PC-3 (cell line): Measurements from ENCODE around the gene PKDCC. TPM values are rescaled to one million over a fixed set of nuclear protein-coding genes. Genes with fewer than 3 reads are reported as not detected.

Experiments used
- ATAC-seq: fragments of 200-7000 bp; cut with Tn5 transposase; 2 replicates; pipeline ENCODE4 v1.9.1; 2020; ENCODE audit warnings: mild to moderate bottlenecking, moderate library complexity
- BruUV-seq: library from RNA; stranded (reverse); fragments of 400-500 nt; replicated peaks from 2 replicates; lab custom pipeline; 2021; lab: Mats Ljungman, UMichigan
- CTCF ChIA-PET: fragments of 300-600 bp; sonication (Branson Sonifier 250); formaldehyde crosslinking; loops from one replicate; lab custom pipeline; 2022; ENCODE audit warnings: antibody characterized with exemption; lab: Charles Lee
- POLR2A ChIA-PET: fragments of 300-600 bp; sonication (Branson Sonifier 250); formaldehyde crosslinking; loops from one replicate; lab custom pipeline; 2022; ENCODE audit warnings: antibody characterized with exemption; ENCODE audit not compliant: unreplicated experiment; lab: Charles Lee
- DNase-seq: peaks from one replicate; pipeline ENCODE4 v3.0.0-alpha.2; 2015
- H2AFZ ChIP-seq: fragments of 300-600 bp; sonication (generic); 2 replicates; pipeline ENCODE4 v1.6.0; 2016; ENCODE audit warnings: antibody characterized with exemption, low read length
- H3F3A ChIP-seq: fragments of 300-600 bp; sonication (generic); one replicate; pipeline ENCODE4 v1.6.0; 2017; ENCODE audit warnings: antibody characterized with exemption, low read length, control low read depth, mild to moderate bottlenecking; ENCODE audit not compliant: unreplicated experiment
- H3K27ac ChIP-seq: fragments of 300-600 bp; sonication (generic); 2 replicates; pipeline ENCODE4 v1.5.1; 2016; ENCODE audit warnings: mild to moderate bottlenecking, low read length
- H3K27me3 ChIP-seq: fragments of 300-600 bp; sonication (generic); 2 replicates; pipeline ENCODE4 v1.6.1; 2016; ENCODE audit warnings: low read length, mixed read lengths
- H3K36me3 ChIP-seq: fragments of 300-600 bp; sonication (generic); 2 replicates; pipeline ENCODE4 v1.6.1; 2016; ENCODE audit warnings: low read depth, mixed run types, low read length, mixed read lengths
- H3K4me1 ChIP-seq: fragments of 300-600 bp; sonication (generic); 2 replicates; pipeline ENCODE4 v1.5.1; 2016; ENCODE audit warnings: low read length; ENCODE audit not compliant: insufficient read depth
- H3K4me2 ChIP-seq: fragments of 300-600 bp; sonication (generic); 2 replicates; pipeline ENCODE4 v1.6.0; 2016; ENCODE audit warnings: low read length
- H3K4me3 ChIP-seq: fragments of 300-600 bp; sonication (generic); 2 replicates; pipeline ENCODE4 v1.5.1; 2016; ENCODE audit warnings: mild to moderate bottlenecking, low read length, mixed read lengths
- H3K79me2 ChIP-seq: fragments of 300-600 bp; sonication (generic); 2 replicates; pipeline ENCODE4 v1.6.1; 2017; ENCODE audit warnings: low read length, mixed read lengths
- H3K9ac ChIP-seq: fragments of 300-600 bp; sonication (generic); 2 replicates; pipeline ENCODE4 v1.6.0; 2016; ENCODE audit warnings: mild to moderate bottlenecking, low read length
- H3K9me2 ChIP-seq: fragments of 300-600 bp; sonication (generic); replicated peaks from 2 replicates; pipeline ENCODE4 v1.6.1; 2016; ENCODE audit warnings: mixed run types, low read length, mixed read lengths
- H3K9me3 ChIP-seq: fragments of 300-600 bp; sonication (generic); 2 replicates; pipeline ENCODE4 v1.6.1; 2016; ENCODE audit warnings: low read length, mixed read lengths
- H4K20me1 ChIP-seq: fragments of 300-600 bp; sonication (generic); 2 replicates; pipeline ENCODE4 v1.6.1; 2016; ENCODE audit warnings: low read length, mixed read lengths
- EZH2 ChIP-seq: fragments of 300-600 bp; sonication (generic); IDR thresholded peaks from one replicate; pipeline ENCODE4 v1.6.1; 2017; ENCODE audit warnings: antibody characterized with exemption, mild to moderate bottlenecking, low read length; ENCODE audit not compliant: unreplicated experiment
- EZH2phosphoT487 ChIP-seq: fragments of 300-600 bp; sonication (generic); IDR thresholded peaks from 2 replicates; pipeline ENCODE4 v1.6.1; 2018; ENCODE audit warnings: mild to moderate bottlenecking, antibody characterized with exemption, low read length, borderline replicate concordance
- intact Hi-C: fragments of 100-400 bp; cut with micrococcal nuclease; formaldehyde crosslinking; loops from 2 replicates; pipeline ENCODE4 v1.9.0; 2023
- total RNA-seq: library from RNA; depleted of rRNA; stranded (reverse); fragments of >200 nt; gene quantifications from 2 replicates; pipeline ENCODE4 v1.2.3, GENCODE V29; 2014
- TF ChIP-seq, protein P1 (sequence below): fragments of 300-600 bp; sonication (generic); conservative IDR thresholded peaks from 2 replicates; pipeline ENCODE4 v1.5.1; 2017; ENCODE audit warnings: antibody characterized with exemption, low read depth, mild to moderate bottlenecking, low read length

The PKDCC gene
- total RNA-seq, 1 experiment from 2014 or later = 2.1 TPM

- peaks cover 6% of the 10 kb centered on the region; the same call in 1 of the 2 replicates for H3K4me1 ChIP-seq
- intact Hi-C loops = no loop called here
- no peaks in the 10 kb centered on the region for H3K79me2 ChIP-seq
- BruUV-seq = no TSS peak
- peaks cover 29% of the 10 kb centered on the region for H3K27me3 ChIP-seq
- H3K9me2 ChIP-seq = no peaks in the 10 kb centered on the region
- H3K4me3 ChIP-seq = no peak overlapping the region
- H3K9me3 ChIP-seq = no peaks in the 10 kb centered on the region
- ChIA-PET CTCF (interaction anchor here (0.6 kb wide), 1 partner anchor 764 kb away, joined by 3 read pairs; no protein-coding TSS in a partner anchor), POLR2A (no interaction called here)
- TF ChIP-seq, protein P1, sequence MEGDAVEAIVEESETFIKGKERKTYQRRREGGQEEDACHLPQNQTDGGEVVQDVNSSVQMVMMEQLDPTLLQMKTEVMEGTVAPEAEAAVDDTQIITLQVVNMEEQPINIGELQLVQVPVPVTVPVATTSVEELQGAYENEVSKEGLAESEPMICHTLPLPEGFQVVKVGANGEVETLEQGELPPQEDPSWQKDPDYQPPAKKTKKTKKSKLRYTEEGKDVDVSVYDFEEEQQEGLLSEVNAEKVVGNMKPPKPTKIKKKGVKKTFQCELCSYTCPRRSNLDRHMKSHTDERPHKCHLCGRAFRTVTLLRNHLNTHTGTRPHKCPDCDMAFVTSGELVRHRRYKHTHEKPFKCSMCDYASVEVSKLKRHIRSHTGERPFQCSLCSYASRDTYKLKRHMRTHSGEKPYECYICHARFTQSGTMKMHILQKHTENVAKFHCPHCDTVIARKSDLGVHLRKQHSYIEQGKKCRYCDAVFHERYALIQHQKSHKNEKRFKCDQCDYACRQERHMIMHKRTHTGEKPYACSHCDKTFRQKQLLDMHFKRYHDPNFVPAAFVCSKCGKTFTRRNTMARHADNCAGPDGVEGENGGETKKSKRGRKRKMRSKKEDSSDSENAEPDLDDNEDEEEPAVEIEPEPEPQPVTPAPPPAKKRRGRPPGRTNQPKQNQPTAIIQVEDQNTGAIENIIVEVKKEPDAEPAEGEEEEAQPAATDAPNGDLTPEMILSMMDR = no peak
- TF ChIP-seq EZH2 (no peak), EZH2phosphoT487 (no peak)
- no peak overlapping the region for H3K9ac ChIP-seq
- ATAC-seq (no peak), DNase-seq (no peak)
- no peak overlapping the region for H3K27ac ChIP-seq
- H2AFZ ChIP-seq = no peak overlapping the region
- H3K36me3 ChIP-seq = no peaks in the 10 kb centered on the region
- no peaks in the 10 kb centered on the region for H3F3A ChIP-seq
- H3K4me2 ChIP-seq = no peak overlapping the region
- no peaks in the 10 kb centered on the region for H4K20me1 ChIP-seq
These were observed 1.7 kb upstream of the PKDCC start for GRCh38 chr2:42045848-42046748.

DNA sequence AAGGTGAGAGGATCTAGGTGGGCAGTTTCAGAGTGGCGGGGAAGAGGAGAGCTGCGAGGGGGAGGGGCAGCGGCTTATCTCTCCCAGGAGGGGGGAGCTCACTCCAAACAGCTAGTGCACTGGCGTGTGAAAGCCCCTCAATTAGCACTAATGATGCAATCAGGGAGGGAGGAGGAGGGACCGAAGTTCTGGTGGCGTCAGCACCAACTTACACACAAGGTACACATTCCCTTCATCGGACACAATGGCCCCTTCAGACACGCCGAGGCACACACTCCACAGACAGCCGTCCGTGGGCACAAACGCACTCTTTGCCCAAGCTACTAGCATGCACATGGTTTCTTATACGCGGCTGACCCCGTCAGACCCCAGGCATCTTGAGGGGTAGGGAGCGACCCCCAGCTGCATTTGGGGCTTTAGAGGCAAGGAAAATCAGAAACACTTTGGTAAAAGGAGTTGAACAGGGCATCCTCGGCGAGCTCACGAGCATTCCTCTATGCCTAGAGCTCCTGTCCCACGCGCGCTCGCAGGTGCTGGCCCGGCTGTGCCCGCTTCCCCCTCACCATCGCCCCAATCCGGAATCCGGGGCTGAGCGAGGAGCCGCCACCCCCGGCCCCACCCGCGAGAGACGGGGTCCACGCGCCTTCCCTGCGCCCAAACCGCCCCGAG is 868 bp upstream of the PKDCC start:
- H3K4me3 ChIP-seq = peak overlapping the region; percentile 62
- H3K27me3 ChIP-seq = peaks cover 29% of the 10 kb centered on the region
- ChIA-PET CTCF (no interaction called here), POLR2A (no interaction called here)
- intact Hi-C loops = no loop called here
- ATAC-seq = no peak
- no peak for DNase-seq
- peak; percentile 46 for TF ChIP-seq EZH2
- TF ChIP-seq, protein P1 = no peak
- no peak overlapping the region for H3K27ac ChIP-seq
- no peaks in the 10 kb centered on the region for H4K20me1 ChIP-seq
- peaks cover 6% of the 10 kb centered on the region; the same call in 1 of the 2 replicates for H3K4me1 ChIP-seq
- no peaks in the 10 kb centered on the region for H3K36me3 ChIP-seq
- H3F3A ChIP-seq = no peaks in the 10 kb centered on the region
- no peak overlapping the region for H3K9ac ChIP-seq
- BruUV-seq = no TSS peak
- peak overlapping the region; percentile 81 for H3K4me2 ChIP-seq
- H3K9me3 ChIP-seq = no peaks in the 10 kb centered on the region
- H3K79me2 ChIP-seq = no peaks in the 10 kb centered on the region
- H3K9me2 ChIP-seq = no peaks in the 10 kb centered on the region
- H2AFZ ChIP-seq = peak overlapping the region; percentile 68; the same call in 1 of the 2 replicates
